ENCODE measurements around the gene SLC4A8. TPM values are rescaled to one million over a fixed set of nuclear protein-coding genes. Genes with fewer than 3 reads are reported as not detected.
"Not testable (repeated sequence)": the region's sequence is repeated elsewhere in the genome, so short reads cannot be mapped to it uniquely, and the experiment has no call there.

The SLC4A8 gene
- total RNA-seq, 1 donor from 2014 or later, result 2.6 TPM

- DNase-seq (ENCODE audit: low spot score), result no peak
These were observed 50.9 kb downstream of the SLC4A8 start for GRCh38 chr12:51475543-51475942.

- DNase-seq (ENCODE audit: low spot score), result no peak
These were observed 56.3 kb downstream of the SLC4A8 start for GRCh38 chr12:51480978-51481377.

DNA sequence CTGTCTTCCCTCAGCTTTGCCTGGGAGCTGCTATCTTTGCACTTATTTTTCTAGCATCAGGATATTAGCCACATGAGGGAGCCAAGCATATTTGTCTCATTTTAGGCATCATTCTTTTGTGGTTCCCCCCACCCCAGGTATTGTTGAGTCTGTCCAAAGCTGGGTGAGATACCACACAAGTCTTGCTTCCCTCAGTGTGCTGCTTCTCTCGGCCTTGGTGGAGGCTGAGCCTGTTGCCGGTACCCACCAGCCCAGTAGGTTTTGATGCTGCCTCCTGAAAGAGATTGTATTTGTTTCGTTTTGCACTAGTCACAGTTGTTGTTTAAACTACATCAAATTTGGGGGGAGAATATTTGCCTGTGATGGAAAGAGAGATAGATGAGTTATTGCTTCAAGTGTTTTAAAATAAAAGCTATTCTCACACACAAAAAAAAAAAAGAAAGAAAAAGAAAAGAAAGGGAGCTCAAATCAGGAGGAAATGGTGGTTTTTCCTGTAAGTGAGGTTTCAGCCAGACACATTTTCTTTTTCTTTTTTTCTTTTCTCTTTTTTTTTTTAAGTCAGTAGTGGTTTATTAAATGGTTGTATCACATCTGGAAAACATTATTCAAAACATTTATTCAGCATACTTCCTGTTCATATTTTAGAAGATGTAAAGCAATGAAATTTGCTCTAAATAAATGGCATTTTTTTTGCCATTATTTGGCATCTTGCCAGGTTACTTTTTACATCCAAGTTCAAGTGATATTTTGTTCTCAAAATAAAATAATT lies 58.5 kb downstream of the SLC4A8 start:
- no peak for DNase-seq (ENCODE audit: low spot score)

- DNase-seq (ENCODE audit: low spot score), result no peak
These were observed 59.5 kb downstream of the SLC4A8 start for GRCh38 chr12:51484119-51484518.

- no peak for DNase-seq (ENCODE audit: low spot score)
These were observed 63.6 kb downstream of the SLC4A8 start for GRCh38 chr12:51488281-51488680.

GRCh38 chr12:51493281-51493680 lies 68.7 kb downstream of the SLC4A8 start:
- no peak for DNase-seq (ENCODE audit: low spot score)

- DNase-seq (ENCODE audit: low spot score), result no peak
These were observed 72.3 kb downstream of the SLC4A8 start for GRCh38 chr12:51496895-51497294.

- no peak for DNase-seq (ENCODE audit: low spot score)
These were observed 80.2 kb downstream of the SLC4A8 start for GRCh38 chr12:51504851-51505250.

DNA sequence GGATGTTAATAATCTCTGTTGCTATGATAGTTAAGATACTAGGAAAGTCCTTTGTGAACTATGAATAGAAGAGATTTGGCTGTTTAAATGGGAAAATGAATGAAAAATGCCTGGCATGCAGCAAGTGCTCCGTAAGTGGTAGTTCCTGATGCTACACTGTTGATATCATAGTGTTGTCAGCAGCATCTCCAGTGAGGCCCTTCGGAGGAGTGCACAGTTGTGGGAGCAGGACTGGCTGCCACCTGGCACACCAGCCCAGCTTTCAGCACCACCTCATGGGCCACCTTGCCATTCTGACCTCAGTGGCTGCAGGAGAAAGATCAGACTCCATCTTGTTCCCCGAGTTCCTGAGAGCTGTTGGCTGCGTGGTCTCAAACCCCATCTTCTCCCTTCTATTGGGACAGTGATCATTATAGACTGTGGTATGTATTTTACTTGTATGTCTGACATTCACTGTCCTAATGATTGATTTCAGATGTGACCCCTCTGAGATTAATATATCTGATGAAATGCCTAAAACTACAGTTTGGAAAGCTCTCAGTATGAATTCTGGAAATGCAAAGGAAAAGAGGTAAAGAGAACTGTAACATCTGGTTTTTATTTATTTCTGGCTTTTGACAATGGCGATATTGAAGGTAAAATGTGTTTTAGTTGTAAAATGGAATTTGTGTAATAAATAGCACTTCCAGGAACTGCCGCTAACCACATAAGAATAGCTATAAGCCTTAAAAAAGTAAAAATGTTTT lies 80.9 kb downstream of the SLC4A8 start:
- no peak for DNase-seq (ENCODE audit: low spot score)

- no peak for DNase-seq (ENCODE audit: low spot score)
These were observed 82.5 kb downstream of the SLC4A8 start for GRCh38 chr12:51507178-51507577.

DNA sequence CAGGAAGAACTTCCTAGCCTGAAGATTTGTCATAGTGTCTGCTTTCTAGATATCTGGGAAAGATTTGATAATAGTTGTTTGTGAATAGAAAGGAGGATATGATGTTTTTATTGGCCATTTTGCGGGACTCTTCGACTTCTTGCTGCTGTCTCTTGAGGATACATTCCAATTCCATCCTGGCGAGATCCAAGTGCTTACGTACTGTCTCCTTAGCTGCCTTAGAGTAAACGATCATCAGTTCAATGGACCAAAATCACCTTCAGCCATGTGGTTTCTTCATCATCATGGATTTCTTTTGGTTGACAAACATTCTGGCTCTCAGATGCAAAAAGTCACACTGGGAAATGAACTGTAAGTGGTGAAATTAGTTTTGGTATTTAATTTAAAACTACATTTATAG lies 83.7 kb downstream of the SLC4A8 start:
- no peak for DNase-seq (ENCODE audit: low spot score)

DNA sequence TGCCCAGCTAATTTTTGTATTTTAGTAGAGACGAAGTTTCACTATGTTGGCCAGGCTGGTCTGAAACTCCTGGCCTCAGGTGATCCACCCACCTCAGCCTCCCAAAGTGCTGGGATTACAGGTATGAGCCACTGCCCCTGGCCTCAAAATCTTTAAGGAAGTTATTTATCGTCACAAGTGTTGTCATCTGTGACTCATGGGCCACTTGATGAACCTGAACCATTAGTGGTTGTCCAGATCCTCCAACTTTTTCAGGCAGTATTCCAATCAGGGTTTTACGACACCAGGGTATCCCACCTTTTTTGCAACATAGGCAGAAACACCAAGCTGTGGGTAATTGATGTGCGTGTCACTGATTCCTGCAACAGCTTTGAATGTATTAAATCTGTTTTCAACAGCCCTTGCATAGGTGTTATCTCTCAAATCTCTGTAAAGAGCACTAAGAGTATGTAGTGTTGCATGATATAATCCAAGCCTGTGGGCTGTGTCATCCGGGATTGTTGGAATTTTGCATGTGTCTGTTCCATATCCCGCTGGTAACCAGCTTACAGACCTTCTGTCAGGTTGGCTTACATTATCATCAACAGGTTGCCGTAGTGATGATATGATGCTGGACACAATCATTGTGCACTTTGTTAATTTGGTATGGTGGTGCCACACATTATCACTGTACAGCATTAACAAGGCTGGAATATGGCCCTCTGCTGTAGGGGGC lies 87.1 kb downstream of the SLC4A8 start:
- DNase-seq (ENCODE audit: low spot score), result no peak

DNA sequence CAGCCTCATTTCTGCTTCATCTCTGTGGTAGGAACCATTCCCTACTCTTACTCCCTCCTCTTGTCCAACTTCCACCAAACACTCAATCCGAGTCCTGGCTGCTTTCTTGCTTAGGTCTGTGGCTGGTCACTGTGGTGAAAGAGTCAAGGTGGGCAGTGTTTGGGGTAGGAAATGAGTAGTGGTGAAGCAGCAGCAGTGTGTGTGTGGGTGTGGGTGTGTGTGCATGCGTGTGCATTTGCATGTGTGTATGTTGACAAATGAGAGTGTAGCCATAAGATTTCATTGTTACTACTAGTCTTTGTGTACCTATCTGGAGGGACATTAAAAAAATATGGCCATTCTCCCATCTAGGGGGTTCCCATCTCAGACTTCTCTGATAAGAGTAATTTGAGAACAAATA lies 87.8 kb downstream of the SLC4A8 start:
- DNase-seq (ENCODE audit: low spot score), result no peak

DNA sequence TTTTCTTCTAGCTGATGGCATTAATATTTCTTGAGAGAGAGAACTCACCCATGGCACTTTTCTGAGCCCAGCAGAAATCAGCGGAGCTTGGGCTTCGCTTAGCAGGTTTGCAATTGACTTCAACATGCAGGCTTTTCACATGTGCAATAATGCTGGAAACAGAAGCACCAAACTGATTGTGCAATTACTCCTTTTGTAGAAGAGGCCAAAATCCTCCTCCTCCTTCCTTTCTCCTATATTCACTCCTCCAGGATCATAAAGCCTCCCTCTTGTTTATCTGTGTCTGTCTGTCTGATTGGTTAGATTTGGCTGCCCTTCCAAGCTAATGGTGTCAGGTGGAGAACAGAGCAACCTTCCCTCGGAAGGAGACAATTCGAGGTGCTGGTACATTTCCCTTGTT lies 90.4 kb downstream of the SLC4A8 start:
- not testable (repeated sequence) for DNase-seq (ENCODE audit: low spot score)

- no peak for DNase-seq (ENCODE audit: low spot score)
These were observed 92.7 kb downstream of the SLC4A8 start for GRCh38 chr12:51517316-51517715.

DNA sequence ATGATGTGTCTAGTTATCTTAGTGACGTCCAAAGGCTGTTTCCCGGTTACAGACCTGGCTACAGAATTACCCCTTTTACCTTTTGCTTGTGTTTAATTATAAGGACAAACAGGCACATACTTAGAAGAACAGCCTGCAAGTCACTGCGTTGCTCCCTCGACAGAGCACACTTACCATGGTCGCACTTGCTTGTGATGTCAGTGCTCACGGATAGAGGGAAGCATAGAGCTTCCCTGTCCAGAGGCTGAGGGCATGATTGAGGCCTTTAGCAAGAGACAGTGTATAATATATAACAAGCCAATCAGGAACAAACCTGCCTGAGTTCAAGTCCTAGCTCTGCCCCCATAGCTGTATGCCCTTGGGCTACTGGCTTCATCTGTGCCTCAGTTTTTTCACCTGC lies 93.2 kb downstream of the SLC4A8 start:
- no peak for DNase-seq (ENCODE audit: low spot score)

DNA sequence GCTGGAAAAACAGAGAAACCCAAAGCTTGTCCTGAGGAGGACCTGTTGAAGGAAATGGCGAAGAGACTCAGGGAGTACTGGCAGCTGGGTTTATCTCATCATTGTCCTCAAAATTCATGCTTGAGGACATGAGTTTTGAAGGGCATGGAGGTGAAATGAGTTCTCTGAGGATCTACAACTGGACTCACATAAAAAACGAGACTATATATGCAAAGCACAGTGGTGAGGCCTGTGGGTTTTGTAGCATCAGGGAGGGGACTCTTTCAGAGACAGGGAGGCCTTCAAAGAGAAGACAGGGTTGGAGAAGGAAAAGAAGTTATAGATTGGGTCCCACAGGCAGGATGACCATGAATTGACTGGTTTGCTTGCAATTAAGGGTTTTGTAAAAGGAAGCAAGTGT lies 95.1 kb downstream of the SLC4A8 start:
- DNase-seq (ENCODE audit: low spot score), result no peak

- no peak for DNase-seq (ENCODE audit: low spot score)
These were observed 96.1 kb downstream of the SLC4A8 start for GRCh38 chr12:51520576-51521325.

DNA sequence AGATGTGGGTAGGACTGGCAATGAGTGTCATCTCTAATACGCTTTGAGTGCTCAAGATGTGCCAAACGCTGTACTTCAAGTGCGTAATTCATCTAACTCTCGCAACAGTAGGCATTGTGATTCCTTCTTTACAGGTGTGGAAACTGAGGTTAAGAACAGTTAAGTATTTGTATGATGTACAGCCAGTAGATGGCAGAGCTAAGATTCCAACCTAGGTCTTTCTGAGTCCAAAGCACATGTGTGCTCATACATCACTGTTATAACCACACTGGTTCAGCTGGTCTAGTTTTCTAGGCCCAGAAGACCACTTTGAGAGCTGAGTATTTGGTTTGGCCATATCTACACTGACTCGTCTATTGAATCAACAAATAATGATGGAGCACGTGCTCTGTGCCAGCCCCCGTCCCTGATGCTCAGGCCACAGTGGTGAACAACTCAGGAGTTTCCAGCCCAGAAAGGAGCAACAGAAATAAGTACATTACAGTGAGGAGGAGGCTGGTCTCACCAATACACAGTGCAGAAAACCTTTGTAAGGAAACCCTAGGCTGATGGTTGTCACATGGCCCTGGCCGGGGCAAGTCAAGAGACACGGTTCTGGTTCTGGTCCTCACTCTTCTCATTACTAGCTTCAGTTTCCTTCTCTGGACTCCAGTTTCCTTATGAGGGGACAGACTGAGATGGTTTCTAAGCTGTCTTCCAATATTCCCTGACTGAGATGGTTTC lies 97.1 kb downstream of the SLC4A8 start:
- no peak for DNase-seq (ENCODE audit: low spot score)

- no peak for DNase-seq (ENCODE audit: low spot score)
These were observed 98.1 kb downstream of the SLC4A8 start for GRCh38 chr12:51522696-51523095.

- DNase-seq (ENCODE audit: low spot score), result no peak
These were observed 99.8 kb downstream of the SLC4A8 start for GRCh38 chr12:51524386-51524901.
